GM12892 (cell line): Measurements from ENCODE around the gene MRPL27.

Experiments
- POLR2AphosphoS5 ChIP-seq: IDR thresholded peaks from 2 replicates; pipeline ENCODE4 v1.6.1; 2011; ENCODE audit warnings: low read depth, low read length, control low read depth
- TAF1 ChIP-seq: IDR thresholded peaks from 2 replicates; pipeline ENCODE4 v1.6.1; 2011; ENCODE audit warnings: low read depth, mild to moderate bottlenecking, control low read depth, low read length, borderline replicate concordance

- TF ChIP-seq POLR2AphosphoS5 (no peak), TAF1 (no peak)
Measured at GRCh38 chr17:50347117-50347893, 25.7 kb downstream of the MRPL27 start.
